ENCODE data around the gene MFAP4.

Gene MFAP4, protein sequence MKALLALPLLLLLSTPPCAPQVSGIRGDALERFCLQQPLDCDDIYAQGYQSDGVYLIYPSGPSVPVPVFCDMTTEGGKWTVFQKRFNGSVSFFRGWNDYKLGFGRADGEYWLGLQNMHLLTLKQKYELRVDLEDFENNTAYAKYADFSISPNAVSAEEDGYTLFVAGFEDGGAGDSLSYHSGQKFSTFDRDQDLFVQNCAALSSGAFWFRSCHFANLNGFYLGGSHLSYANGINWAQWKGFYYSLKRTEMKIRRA

DNA sequence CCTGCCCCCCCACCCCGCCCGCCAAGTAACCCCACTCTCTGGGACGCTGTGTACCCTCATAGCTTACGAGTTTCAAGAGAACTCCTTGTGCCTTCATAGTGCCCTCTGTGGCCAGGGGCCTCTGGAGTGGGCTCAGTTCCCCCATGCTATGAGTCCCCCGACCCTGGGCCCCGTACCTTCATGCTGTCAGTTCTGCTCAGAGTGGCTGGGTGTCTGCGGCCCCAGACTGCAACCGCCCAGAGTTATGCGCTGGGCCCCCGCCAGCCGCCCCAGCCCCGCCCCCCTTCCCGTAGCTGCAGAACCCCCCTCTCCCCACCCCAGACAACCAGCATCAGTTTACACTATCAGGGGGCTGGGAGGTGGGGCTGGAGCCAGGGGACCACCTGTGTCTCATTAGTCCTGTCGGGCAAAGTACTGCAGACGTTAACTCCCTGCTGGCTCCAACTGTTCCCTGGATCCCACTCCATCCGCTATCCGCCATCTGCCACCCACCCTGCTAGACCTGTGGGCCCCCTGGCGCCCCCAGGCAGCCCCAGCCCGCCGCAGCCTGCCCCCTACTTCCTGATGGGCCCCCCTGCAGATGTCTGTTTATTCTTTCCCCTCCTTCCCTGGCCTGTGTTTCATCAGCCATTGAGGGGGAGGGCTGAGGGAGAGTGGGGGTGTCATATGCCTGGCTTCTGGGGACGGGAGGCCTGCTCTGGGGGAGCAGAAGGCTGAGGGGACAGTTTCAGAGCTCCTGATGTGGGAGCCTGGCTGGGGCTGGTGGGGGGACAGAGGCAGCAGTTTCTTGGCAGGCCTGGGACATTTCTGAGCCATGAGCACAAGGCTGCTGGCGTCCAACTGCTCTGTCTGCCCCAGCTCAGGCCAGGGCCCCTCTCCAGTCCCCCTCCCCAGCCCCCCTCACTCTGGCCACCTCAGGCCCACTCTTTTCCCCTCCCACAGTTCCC, at the start of gene MFAP4:
MFAP4 (minus strand) TSS at position 217 of the 947 bp plus-strand sequence; CDS start at position 182, 35 bp downstream.
- no peak for DNase-seq (ENCODE audit: low read depth)

DNA sequence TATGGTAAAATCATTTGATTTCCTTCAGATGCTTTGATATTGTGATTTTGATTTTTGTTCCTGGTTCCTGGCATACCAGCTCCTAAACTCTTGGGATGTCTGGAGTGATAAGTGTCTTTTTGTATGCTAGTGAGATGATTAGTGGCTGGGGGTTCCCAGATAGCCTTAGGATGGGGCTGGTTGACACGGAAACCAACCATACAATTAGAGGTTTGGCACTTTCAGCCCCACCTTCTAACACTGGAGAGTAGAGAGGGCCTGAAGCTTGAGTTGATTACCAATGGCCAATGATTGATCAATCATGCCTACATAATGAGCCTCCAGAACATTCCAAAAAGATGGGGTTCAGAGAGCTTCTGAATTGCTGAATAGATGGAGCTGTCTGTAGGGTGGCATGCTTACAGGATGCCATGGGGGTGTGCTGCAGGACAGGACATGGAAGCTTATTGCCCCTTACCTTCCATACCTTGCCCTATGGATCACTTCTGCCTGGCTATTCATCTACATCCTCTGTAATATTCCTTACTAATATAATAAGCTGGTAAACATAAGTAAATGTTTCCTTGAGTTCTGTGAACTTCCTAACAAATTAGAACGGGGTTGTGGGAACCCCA, 46.8 kb upstream of the MFAP4 start:
- no peak for DNase-seq (ENCODE audit: low read depth)

DNA sequence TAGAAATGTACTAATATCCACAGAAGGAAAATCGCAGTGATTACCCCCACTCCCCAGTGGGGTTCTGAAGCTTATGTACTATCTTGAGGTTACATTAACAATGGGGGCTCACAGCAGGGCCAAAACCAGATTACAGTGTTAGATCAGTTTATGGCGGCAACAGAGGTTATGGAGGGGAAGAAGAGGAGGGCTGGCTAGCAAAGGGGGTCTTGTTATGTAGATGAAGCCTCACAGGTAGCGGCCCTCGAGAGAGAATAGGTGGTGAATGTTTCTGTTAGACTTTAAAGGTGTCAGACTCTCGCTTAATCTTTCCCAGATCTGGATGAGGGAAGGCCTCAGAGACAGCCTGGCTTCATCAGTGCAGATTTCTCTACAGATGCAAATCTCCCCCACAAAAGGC, 46.3 kb upstream of the MFAP4 start:
- no peak for DNase-seq (ENCODE audit: low read depth)

DNA sequence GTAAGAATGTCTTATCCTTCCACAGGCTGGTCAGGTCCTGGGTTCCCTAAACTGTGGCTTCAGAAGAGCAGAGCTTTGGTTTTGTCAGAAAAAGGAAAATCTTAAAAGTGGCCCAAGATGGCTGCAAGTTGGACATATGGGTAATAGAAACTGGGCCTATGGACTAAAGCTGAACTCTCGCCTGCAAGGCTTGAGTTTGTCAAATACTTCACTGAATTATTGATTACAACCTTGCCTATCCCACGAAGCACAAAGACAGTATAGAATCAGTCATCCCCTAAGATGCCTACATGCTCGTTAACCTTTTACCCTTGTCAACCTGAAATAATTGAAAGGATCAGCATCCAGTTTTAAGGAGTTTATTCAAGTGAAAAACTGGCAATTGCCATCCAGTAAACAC, 44.7 kb upstream of the MFAP4 start:
- DNase-seq (ENCODE audit: low read depth) = no peak

DNA sequence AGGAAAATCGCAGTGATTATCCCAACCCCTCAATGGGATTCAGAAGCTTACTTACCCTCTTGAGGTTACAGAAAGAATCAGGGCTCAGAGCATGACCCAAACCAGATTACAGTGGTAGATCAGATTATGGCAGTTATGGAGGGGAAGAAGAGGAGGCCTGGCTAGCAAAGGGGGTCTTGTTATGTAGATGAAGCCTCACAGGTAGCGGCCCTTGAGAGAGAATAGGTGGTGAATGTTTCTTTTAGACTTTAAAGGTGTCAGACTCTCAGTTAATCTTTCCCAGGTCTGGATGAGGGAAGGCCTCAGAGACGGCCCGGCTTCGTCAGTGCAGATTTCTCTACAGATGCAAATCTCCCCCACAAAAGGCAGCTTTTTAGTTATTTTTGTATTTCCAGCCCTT, 39.6 kb upstream of the MFAP4 start:
- DNase-seq (ENCODE audit: low read depth) = no peak

DNA sequence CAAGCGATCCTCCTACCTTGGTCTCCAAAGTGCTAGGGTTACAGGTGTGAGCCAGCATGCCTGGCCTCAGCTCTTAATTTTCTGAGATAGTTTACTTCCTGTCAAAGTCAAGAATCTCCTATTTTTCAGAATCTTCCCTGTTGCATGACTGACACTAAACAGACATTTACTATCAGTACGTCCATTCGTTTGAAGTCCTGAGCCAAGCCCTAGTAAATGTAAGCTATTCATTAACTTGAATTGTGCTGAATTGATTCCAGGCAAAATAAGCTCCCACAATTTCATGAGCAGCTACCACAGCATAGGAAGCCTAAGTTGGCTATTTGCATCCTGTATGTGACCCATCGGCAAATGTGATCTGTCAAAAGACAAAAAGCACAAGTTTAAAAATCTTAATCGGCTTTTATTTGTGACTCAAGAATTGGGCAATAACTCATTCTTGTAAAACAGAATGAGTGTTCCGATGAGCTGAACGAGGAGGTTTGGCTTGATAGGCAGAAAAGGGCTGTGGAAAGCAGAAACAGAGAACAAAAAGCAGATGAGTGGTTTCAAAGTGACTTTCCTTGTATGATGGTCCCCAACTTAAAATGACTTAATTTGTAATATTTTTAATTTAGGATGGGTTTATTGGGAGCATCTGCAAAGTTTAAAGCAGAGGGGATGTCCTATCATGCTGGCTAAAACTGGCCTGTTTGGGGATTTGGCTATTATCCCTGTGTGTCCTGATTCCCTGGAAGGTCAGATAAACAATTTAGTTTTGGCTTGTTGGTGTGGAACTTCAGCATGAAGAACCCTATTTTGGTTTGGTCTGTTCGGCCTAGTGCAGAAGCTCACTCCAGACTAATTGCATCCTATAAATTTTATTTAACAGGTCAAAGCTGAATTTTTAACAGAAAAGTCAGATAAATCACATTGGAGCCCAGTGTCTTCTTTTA, 38.2 kb upstream of the MFAP4 start:
- no peak for DNase-seq (ENCODE audit: low read depth)

DNA sequence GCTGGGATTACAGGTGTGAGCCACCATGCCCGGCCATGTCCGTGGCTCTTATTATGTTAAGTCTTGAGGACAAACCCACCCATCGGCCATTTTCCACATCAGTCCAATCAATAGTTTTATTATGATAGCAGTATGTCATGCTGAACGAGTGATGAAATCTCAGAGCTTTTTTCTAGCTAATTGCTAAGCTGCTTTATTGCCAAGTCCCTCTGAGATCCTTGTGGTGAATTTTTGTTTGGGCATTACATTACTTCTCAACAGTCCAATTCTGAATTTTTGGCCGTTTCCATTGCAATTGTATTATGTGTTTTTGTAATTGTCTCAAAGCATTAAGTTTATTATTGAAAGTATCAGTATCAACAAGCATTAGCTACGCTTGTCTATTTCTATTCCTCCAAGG, 34.9 kb upstream of the MFAP4 start:
- DNase-seq (ENCODE audit: low read depth) = no peak

DNA sequence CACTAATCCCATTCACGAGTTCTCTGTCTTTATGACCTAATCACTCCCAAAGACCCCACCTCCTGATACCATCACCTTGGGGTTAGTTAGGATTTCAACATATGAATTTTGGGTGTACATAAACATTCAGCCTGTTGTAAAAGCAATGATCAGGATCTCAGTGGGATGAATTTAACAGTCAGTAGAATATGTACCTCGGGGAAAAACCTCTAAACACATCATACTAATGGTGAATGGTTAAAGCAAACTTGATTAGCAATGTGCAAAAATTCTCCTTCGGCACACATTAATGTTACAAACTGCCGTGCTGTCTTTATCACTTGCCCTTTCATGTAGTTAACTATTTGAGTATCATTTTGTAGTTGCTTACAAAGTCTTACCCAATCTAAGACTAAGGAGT, 34.2 kb upstream of the MFAP4 start:
- no peak for DNase-seq (ENCODE audit: low read depth)

DNA sequence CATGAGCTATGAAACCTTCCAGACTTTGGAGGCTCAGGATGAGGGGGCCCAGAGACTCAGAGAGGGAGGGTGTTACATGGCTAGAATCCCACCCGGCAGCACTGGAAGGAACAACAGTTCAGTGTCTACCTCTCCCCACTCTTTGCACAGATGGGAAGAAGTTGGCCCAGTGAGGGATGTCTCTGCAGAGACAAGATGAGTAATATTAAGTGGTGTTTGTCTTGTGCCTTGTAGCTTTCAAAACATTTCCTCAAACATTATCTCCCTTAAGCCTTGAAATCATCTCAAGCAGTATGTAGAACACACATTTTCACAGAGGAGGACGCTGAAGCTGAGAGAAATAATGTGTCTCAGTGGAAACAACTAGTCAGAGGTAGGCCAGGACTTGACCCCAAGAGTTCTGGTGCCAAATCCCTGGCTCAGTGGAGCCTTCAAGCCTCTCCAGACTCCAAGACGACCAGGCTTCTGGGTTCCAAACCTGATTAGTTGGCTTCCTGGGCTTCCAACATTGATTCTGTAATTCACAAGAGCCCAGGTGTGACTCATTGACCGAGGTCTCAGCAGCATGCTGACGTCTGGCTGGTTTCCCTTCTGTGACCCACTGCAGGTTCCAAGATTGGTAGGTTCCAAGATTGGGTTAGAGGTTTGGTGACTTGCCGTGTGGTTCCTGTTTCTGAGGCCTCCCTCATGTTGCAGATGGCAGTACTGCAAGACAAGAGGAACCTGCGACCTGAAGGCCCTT, 31.4 kb upstream of the MFAP4 start:
- DNase-seq (ENCODE audit: low read depth) = no peak

DNA sequence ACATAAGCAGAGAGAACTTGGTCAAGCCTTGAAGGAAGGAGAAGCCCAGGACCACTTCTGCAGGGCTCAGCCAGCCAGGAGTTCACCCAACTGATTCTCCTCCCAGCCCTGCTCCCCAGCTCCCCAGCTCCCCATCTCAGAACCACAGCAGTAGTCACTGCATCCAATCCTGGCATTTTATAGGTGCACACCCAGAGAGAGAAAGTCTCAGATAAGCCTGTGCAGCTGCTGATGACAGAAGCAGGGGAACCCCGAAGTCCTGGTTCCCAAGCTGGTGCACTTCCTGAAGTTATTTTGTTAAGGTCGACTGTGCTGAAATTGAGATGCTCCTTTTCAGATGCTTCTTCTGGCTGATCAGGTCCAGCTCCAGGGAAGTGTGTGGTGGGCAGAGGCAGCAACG, 30.6 kb upstream of the MFAP4 start:
- no peak for DNase-seq (ENCODE audit: low read depth)

DNA sequence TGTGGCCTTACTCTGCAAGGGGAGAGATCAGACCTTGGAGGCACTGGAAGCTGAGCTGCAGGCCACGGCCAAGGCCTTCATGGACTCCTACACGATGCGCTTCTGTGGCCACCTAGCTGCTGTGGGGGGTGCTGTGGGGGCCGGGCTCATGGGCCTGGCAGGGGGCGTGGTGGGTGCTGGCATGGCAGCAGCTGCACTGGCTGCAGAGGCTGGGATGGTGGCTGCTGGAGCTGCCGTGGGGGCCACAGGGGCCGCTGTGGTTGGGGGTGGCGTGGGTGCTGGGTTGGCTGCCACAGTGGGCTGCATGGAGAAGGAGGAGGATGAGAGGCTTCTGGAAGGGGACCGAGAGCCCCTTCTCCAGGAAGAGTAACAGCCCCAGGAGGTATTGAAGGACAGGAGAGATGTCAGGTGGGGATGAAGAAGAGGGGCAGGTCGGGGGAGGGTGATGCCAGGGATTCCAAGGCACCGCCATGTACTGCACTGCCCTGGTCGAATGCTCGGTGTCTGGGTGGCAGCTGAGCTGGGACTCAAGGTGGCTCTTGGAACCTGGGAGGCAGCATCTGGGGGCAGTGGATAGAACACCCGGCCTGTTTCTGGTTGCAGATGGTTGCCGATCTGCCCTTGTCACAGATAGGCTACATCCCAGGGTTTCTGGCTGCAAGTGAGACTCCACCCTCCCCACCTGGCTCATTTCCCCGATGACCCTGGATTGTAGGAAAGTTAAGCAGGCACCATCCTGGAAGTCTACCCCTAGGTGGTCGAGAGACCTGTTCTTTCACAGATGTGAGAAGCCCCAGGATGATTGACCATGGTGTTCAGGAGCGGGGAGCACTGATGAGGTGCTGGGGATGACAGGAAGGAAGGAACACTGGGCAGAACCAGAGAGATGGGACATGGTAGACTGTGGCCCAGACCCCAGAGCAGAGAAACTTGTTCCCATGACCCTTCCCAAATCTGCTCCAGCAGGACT, 29.1 kb upstream of the MFAP4 start:
- DNase-seq (ENCODE audit: low read depth) = no peak

DNA sequence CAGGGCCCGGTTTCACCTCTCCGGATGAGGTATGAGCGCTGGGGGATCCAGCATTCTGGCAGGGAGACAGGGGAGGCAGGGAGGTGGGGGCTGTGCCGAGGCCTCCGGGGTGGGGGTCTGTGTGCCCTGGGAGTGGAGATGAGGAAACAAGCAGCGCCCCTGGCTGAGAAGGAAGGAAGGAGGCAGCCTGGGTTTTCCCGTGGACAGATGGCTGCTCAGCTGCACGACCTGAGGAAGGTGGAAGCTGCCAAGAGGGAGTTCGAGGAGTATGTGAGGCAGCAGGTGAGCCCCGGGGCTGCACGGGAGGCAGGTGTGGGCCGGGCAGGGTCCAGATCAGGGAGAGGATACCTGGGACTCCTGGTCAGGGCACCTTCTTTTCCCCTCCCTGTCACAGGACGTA, 28.3 kb upstream of the MFAP4 start:
- no peak for DNase-seq (ENCODE audit: low read depth)

DNA sequence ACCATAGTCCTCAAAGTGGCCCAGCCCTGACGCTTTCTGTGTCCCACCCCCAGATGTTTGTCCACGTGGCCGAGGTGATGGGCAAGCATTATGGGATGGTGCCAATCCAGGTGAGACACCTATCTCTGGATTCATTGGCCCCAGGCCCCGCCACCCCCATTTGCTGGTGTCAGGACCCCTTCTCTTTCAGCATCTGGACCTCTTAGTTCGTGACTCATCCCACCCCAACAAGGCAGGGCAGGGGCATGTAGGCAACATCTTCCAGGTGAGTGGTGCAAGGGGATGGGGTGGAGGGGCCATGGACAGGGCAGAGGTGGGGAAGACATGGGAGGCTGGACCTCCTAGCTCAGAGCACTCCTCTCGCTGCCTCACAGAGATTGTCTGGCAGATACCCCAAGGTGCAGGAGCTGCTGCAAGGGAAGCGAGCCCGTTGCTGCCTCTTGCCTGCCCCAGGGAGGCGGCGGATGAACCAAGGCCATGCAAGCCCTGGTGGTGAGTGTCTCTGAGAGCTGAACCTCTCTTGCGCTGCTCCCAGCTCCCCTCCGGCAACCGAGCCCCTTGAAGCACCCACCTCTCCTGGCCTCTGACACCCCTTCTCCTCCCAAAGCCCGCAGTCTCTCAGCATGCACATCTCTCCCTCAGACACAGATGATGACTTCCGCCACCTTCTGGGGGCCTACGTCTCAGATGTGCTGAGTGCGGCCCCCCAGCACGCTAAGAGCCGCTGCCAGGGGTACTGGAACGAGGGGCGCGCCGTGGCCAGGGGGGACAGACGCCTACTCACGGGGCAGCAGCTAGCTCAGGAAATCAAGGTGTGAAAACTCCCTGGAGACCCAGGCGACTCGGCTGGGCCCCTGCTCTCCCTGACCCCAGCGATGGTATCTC, 27.6 kb upstream of the MFAP4 start:
- DNase-seq (ENCODE audit: low read depth) = no peak

DNA sequence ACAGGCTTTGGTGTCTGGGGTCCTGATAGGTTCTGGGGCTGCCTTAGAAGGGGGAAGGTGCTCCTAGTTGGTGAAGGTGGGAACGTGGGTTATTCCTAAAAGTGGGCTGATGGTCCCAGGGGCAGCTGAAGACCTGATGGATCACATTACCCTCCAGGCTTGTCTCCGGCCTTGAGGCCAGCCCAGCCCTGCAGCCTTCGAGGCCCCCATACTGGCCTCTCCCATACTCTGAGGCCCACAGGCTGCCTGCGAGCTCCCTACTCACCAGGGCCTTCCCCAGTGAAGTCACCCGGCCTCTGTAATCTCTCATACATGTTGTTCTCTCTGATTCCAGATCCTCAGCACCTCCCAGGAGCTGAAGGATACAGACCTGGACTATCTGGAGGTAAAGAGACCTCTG, 26.8 kb upstream of the MFAP4 start:
- no peak for DNase-seq (ENCODE audit: low read depth)

DNA sequence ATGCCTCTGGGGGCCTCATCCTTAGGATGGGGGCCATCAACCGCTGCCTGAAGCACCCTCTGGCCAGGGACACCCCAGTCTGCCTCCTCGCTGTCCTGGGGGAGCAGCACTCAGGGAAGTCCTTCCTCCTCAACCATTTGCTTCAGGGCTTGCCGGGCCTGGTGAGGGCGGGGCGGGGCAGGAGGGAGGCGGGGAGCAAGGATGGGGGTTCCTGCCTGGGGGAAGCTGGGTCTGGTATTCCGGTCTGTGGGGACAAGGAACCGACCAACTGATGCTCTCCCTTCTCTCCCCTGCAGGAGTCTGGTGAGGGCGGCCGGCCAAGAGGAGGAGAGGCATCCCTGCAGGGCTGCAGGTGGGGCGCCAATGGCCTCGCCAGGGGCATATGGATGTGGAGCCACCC, 26.0 kb upstream of the MFAP4 start:
- DNase-seq (ENCODE audit: low read depth) = no peak

DNA sequence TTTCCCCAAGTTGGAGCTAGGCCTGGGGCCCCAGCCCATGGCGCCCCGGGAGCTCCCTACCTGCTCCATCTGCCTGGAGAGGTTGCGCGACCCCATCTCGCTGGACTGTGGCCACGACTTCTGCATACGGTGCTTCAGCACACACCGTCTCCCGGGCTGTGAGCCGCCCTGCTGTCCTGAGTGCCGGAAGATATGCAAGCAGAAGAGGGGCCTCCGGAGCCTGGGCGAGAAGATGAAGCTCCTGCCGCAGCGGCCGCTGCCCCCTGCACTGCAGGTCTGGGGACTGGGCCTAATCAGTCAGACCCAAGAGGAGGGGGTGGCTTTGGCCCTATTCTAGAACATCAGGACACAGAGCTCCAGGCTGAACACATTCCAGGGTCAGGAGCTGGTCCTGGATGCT, 25.5 kb upstream of the MFAP4 start:
- DNase-seq (ENCODE audit: low read depth) = no peak

DNA sequence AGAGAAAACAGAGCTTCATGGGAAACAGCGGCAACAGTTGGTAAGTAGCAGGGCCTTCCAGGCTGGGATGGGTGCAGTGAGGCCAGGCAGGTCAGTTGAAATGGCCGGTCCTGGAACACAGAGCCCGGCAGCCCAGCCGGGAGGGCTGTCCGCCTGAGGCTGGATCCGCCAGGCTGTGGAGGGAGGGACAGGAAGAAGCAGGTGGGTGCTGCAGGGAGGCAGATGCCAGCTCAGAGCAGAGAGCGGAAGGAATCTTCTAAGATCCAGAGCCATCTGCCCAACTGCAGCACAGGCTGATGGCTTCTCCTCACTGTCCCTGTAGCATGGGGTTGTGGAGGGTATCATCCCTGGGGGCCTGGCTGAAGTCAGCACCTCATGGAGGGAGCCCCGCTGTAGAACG, 24.6 kb upstream of the MFAP4 start:
- no peak for DNase-seq (ENCODE audit: low read depth)

DNA sequence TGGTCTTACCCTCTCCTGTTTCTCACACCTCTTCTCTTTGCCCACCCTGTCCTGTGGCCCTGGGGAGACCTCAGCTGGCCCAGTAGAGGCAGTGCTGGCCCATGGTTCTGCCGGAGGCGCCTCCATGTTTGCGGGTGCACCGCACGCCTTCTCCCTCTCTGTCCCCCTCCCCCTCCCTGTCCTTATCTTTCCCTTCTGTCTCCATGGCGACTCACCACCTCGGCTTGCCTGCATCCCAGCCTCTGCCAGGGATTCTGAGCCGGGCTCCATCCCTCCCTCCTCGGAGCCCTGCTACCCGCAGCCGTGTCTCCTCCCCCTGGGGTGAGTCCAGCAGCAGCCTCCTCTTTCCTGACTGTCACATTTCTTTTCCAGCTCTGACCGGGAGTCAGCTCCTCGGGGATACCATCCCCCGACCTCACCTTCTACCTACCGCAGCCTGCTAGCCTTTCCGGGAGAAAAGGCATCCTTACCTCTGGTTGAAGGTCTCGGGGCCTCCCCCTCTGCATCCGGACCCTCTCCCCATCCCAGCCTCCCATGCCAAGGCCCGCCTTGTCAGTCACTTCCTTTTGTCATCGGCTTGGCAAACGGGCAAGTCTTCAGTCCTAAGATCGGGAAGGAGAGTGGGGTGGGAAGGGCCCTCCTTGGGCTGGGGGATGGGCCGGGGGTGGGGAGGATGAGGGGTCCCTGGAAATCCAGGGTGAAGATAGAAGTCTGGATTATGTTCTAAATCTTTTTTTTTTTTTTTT, 24.1 kb upstream of the MFAP4 start, which contains the start of gene RNF112:
RNF112 (plus strand) TSS at position 358 of the 746 bp plus-strand sequence; CDS start at position 535, 177 bp downstream.
- DNase-seq (ENCODE audit: low read depth) = no peak

Measured in HS-27A (cell line).